GM19240 (cell line): ENCODE results near the gene ASTN1.

Experiments used
- DNase-seq: peaks from one replicate; pipeline ENCODE4 v3.0.0; 2011; ENCODE audit warnings: low spot score; ENCODE audit not compliant: insufficient read length

Gene ASTN1

GRCh38 chr1:176841238-176841637 is 323.3 kb downstream of the ASTN1 start:
- no peak for DNase-seq

GRCh38 chr1:176839216-176839615 is 325.3 kb downstream of the ASTN1 start:
- DNase-seq: no peak

- DNase-seq: no peak
Measured at GRCh38 chr1:176838276-176838995, 326.1 kb downstream of the ASTN1 start.

- DNase-seq: no peak
Measured at GRCh38 chr1:176837708-176838107, 326.8 kb downstream of the ASTN1 start.

- DNase-seq: no peak
Measured at GRCh38 chr1:176831150-176831549, 333.4 kb downstream of the ASTN1 start.

GRCh38 chr1:176829261-176829660 is 335.3 kb downstream of the ASTN1 start:
- DNase-seq: no peak

GRCh38 chr1:176826265-176826664 is 338.2 kb downstream of the ASTN1 start:
- no peak for DNase-seq

GRCh38 chr1:176820391-176821031 is 344.0 kb downstream of the ASTN1 start:
- no peak for DNase-seq

- no peak for DNase-seq
Measured at GRCh38 chr1:176816232-176816631, 348.3 kb downstream of the ASTN1 start.

GRCh38 chr1:176815621-176816020 is 348.9 kb downstream of the ASTN1 start:
- DNase-seq: no peak

- no peak for DNase-seq
Measured at GRCh38 chr1:176811511-176812288, 352.8 kb downstream of the ASTN1 start.

GRCh38 chr1:176809292-176809691 is 355.2 kb downstream of the ASTN1 start:
- no peak for DNase-seq
